ENCODE data around the gene ATP11A. TPM values are rescaled to one million over a fixed set of nuclear protein-coding genes. Genes with fewer than 3 reads are reported as not detected.

The ATP11A gene
- total RNA-seq, 1 experiment from 2014 or later: 65.3 TPM

DNA sequence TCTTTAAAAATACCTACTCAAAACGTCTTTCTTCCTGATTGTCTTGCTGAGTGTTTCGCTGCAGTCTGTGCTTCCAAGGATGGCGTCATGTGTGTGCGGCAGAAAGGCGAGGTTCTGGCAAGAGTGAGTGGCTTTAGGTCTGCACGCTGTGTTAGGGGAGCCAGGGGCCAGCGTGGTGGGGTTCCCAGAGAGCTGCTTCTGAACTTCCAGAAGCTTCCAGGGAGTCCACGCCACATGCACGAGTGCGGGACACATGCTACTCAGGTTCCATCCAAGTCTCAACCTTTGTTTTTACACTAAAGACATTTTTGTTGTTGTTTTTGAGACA is 67.9 kb downstream of the ATP11A start:
- Histone ChIP-seq H3K4ac (ENCODE audit: low read depth, low read length) (no peak overlapping the region), H3K27me3 (ENCODE audit: insufficient read depth, low read length) (no peaks in the 10 kb centered on the region), H3K23ac (ENCODE audit: insufficient read length, low read depth, low read length) (no peak overlapping the region), H2BK15ac (ENCODE audit: low read depth, low read length) (no peak overlapping the region), H4K20me1 (ENCODE audit: control insufficient read depth, insufficient read depth, insufficient read length) (no peaks in the 10 kb centered on the region), H2BK5ac (ENCODE audit: insufficient read length, low read length) (no peak overlapping the region), H3K79me2 (ENCODE audit: insufficient read depth, low read length) (no peaks in the 10 kb centered on the region; the same call in 1 of the 2 replicates), H3K56ac (ENCODE audit: insufficient read length, low read depth, low read length) (no peak overlapping the region), H3K4me2 (ENCODE audit: insufficient read depth, insufficient read length, low read length) (no peak overlapping the region), H3K4me1 (ENCODE audit: insufficient read depth, low read length) (no peaks in the 10 kb centered on the region), H2AK5ac (ENCODE audit: insufficient read length, low read length) (no peak overlapping the region), H3T11ph (ENCODE audit: low read length) (no peak overlapping the region), H3K9me3 (ENCODE audit: control insufficient read depth, low read depth, low read length) (no peaks in the 10 kb centered on the region), H4K8ac (replicated peaks; ENCODE audit: insufficient read length, low read depth, low read length) (no peak overlapping the region), H3K23me2 (ENCODE audit: insufficient read length, low read depth, low read length, poor library complexity, severe bottlenecking) (peaks cover 3% of the 10 kb centered on the region), H2BK20ac (ENCODE audit: low read depth, low read length, poor library complexity, severe bottlenecking) (no peak overlapping the region), H2AFZ (ENCODE audit: low read length) (no peak overlapping the region), H4K91ac (ENCODE audit: insufficient read length, low read depth, low read length) (no peak overlapping the region), H3K9ac (ENCODE audit: extremely low read depth, insufficient read length, low read length) (no peak overlapping the region), H3K79me1 (ENCODE audit: insufficient read depth, low read depth, low read length, poor library complexity, severe bottlenecking) (peaks cover 3% of the 10 kb centered on the region), H4K5ac (ENCODE audit: insufficient read length, low read depth, low read length) (no peak overlapping the region), H3K18ac (ENCODE audit: insufficient read length, low read depth, low read length) (no peak overlapping the region), H3K27ac (ENCODE audit: insufficient read length, low read depth, low read length) (no peak overlapping the region), H3K14ac (ENCODE audit: insufficient read depth, low read length) (no peak overlapping the region), H2BK12ac (ENCODE audit: insufficient read length, low read depth, low read length) (no peak overlapping the region), H2BK120ac (ENCODE audit: low read depth, low read length, poor library complexity, severe bottlenecking) (no peak overlapping the region)
- Mint-ChIP-seq H3K9me3 (no peaks in the 10 kb centered on the region), H3K27ac (peak overlapping the region in 1 of 3 experiments; percentile 24; a peak in 2 of 7 replicates), H3K36me3 (ENCODE audit: insufficient read depth in 1 of 3, low read depth in 3 of 3) (peaks cover 2 to 5% (median 4%) of the 10 kb centered on the region in 3 experiments; a peak in 4 of 7 replicates), H3K4me3 (no peak overlapping the region), H3K27me3 (ENCODE audit: low read depth) (no peaks in the 10 kb centered on the region), H3K4me1 (peaks cover 22 to 32% of the 10 kb centered on the region in 2 experiments)
- WGBS (ENCODE audit: extremely low coverage, insufficient read length, low lambda C conversion rate): no CpG with 5 or more reads among the region's 10 CpGs
- TF ChIP-seq, protein P1, sequence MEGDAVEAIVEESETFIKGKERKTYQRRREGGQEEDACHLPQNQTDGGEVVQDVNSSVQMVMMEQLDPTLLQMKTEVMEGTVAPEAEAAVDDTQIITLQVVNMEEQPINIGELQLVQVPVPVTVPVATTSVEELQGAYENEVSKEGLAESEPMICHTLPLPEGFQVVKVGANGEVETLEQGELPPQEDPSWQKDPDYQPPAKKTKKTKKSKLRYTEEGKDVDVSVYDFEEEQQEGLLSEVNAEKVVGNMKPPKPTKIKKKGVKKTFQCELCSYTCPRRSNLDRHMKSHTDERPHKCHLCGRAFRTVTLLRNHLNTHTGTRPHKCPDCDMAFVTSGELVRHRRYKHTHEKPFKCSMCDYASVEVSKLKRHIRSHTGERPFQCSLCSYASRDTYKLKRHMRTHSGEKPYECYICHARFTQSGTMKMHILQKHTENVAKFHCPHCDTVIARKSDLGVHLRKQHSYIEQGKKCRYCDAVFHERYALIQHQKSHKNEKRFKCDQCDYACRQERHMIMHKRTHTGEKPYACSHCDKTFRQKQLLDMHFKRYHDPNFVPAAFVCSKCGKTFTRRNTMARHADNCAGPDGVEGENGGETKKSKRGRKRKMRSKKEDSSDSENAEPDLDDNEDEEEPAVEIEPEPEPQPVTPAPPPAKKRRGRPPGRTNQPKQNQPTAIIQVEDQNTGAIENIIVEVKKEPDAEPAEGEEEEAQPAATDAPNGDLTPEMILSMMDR (conservative IDR thresholded peaks at IDR 0.05): no peak
- no peak for DNase-seq

All from H9 (cell line).